GM12878 (cell line): ENCODE data around the gene KRTAP4-5.
"Not testable (repeated sequence)": the region's sequence is repeated elsewhere in the genome, so short reads cannot be mapped to it uniquely, and the experiment has no call there.

ENCODE experiments used
- BCL3 ChIP-seq: IDR thresholded peaks from 2 replicates; pipeline ENCODE4 v1.6.1; 2011; ENCODE audit warnings: borderline replicate concordance, low read depth, mild to moderate bottlenecking, moderate library complexity, low read length; ENCODE audit not compliant: insufficient read depth, poor library complexity, severe bottlenecking
- EZH2 ChIP-seq: IDR thresholded peaks from 2 replicates; pipeline ENCODE4 v1.6.1; 2012; ENCODE audit warnings: low read depth, mild to moderate bottlenecking, control low read depth, inconsistent platforms, low read length, borderline replicate concordance; ENCODE audit not compliant: control insufficient read depth
- GABPA ChIP-seq: IDR thresholded peaks from 2 replicates; pipeline ENCODE4 v1.6.1; 2014; ENCODE audit warnings: antibody characterized with exemption, low read depth, mild to moderate bottlenecking, inconsistent platforms
- YBX1 ChIP-seq: fragments of 450-650 bp; IDR thresholded peaks from 2 replicates; pipeline ENCODE4 v1.6.1; 2016; ENCODE audit warnings: antibody characterized with exemption

GRCh38 chr17:41105347-41105746 is 44.3 kb downstream of the KRTAP4-5 start, which contains the start of gene KRTAP4-9:
- TF ChIP-seq GABPA, EZH2, BCL3, YBX1: not testable (repeated sequence)
